ENCODE data around the gene TNFAIP2.

DNA sequence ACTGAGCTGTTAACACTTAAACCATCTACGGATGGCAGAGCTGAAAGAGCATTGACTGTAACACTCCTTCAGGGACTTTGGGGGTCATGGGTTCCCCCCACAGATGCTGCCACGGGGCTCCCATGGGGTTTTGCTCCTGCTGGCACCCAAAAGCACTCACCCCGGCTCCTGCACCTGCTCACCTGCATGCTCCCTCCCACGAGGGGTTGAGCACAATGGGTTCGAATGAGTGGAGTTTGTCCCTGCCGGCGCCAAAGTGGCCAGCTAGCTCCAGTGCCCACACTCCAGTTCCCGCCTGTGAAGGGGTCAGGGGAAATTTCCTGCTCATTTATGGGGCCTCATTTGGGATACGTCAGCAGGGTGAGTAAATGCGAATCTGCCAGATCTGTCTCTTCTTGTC lies 40.7 kb downstream of the TNFAIP2 start:
- TF ChIP-seq POLR2AphosphoS5 (IDR thresholded peaks at IDR 0.05; ENCODE audit: insufficient read depth in 1 of 2, low read depth in 1 of 2) (no peak), CTCF (IDR thresholded peaks at IDR 0.05) (no peak), POLR2A (IDR thresholded peaks at IDR 0.05) (no peak)
